ENCODE results near the gene SPSB2. TPM values are rescaled to one million over a fixed set of nuclear protein-coding genes. Genes with fewer than 3 reads are reported as not detected.

The SPSB2 gene
- total and polyA plus RNA-seq, 8 donors = 5.1 to 24.0 (median 9.9) TPM; not detected in 1

DNA sequence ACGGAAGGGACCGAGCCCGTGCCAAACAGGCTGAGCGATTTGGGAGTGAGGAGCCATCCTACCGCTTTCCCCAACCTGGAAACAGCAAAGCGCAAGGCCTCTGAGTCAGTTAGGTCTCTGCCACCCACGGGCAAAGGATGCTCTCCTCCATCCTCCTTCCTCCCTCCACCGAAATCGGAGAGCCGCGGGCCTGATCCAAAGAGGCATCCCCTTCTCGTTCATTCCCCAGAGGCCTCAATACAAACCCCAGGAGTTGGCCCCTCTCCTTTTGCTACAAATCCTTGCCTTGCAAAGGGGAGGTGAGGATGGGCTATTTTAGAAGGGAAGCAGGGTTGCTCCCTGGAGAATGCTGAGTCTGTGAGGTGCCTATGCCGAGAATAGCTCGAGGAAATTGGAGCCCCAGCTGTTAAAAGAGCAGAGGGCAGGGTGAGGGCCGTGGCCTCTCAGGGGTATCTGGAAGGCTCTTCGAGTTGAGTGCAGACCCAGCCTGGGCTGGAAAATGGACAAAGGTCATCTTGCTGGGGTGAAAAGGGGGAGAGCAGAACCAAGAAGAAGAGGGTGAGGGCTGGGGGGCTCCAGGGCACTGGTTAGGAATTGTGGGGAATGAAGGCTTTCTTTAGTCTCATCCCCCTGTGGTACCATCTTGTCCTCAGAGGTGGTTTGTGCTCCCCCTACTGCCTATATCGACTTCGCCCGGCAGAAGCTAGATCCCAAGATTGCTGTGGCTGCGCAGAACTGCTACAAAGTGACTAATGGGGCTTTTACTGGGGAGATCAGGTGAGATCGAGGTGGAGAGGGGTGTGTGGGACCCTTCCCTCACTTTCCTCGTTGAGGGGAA lies 4.7 kb downstream of the SPSB2 start:
- WGBS, 5 donors = 5 to 10% (median 7%) methylated on average over 21 to 22 of the region's 22 CpGs
- DNase-seq = no peak
- peaks cover 36 to 54% (median 52%) of the 10 kb centered on the region in 4 donors for H3K36me3 ChIP-seq
- H3K27ac ChIP-seq = peak overlapping the region; percentile 97 to 99 (median 98)
- no peaks in the 10 kb centered on the region for H3K9me3 ChIP-seq
- TF ChIP-seq POLR2A (IDR thresholded peaks at IDR 0.05) (no peak), POLR2AphosphoS5 (IDR thresholded peaks at IDR 0.05) (no peak), EP300 (IDR thresholded peaks at IDR 0.05) (no peak)
- TF ChIP-seq, protein P1, sequence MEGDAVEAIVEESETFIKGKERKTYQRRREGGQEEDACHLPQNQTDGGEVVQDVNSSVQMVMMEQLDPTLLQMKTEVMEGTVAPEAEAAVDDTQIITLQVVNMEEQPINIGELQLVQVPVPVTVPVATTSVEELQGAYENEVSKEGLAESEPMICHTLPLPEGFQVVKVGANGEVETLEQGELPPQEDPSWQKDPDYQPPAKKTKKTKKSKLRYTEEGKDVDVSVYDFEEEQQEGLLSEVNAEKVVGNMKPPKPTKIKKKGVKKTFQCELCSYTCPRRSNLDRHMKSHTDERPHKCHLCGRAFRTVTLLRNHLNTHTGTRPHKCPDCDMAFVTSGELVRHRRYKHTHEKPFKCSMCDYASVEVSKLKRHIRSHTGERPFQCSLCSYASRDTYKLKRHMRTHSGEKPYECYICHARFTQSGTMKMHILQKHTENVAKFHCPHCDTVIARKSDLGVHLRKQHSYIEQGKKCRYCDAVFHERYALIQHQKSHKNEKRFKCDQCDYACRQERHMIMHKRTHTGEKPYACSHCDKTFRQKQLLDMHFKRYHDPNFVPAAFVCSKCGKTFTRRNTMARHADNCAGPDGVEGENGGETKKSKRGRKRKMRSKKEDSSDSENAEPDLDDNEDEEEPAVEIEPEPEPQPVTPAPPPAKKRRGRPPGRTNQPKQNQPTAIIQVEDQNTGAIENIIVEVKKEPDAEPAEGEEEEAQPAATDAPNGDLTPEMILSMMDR (IDR thresholded peaks at IDR 0.05) = no peak
- peaks cover 30 to 62% (median 58%) of the 10 kb centered on the region in 4 donors for H3K4me1 ChIP-seq
- intact Hi-C loops (cut with DNase I; ENCODE audit: low total_unique reads) = no loop called here
- H3K4me3 ChIP-seq = peak overlapping the region; percentile 81 to 100 (median 98)
- no peaks in the 10 kb centered on the region for H3K27me3 ChIP-seq

DNA sequence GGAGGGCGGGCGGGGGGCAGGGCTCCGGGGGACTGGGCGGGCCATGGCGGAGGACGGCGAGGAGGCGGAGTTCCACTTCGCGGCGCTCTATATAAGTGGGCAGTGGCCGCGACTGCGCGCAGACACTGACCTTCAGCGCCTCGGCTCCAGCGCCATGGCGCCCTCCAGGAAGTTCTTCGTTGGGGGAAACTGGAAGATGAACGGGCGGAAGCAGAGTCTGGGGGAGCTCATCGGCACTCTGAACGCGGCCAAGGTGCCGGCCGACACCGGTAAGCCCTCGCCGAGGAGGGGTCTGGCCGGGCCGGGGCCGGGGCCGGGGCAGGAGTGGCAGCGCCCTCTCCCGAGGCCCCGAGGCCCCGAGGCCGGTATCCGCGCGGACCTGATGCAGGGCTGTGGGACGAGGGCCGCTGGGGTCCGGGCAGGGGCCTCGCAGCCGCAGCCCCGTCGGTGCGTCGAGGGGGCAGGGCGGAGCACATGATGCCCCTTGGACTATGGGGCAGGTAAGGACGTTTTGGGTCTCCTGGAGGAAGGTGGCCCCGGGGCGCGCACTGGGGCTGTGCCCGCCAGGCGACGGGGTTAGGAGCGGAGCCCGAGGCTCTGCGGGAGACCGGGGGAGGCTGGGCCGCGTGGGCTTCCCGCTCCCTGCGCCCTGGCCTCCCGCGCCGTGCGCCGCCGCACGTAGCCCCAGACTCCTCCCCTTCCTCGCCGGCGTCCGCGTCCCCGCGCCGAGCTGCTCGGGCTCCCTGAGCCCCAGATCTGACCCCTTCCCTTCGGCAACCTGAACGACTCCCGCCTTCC lies 5.5 kb downstream of the SPSB2 start, which contains the start of gene TPI1:
Gene TPI1 (plus strand): TSS at position 119 of the 798 bp plus-strand sequence. CDS start 36 bp downstream, at position 155.
- intact Hi-C loops (cut with DNase I; ENCODE audit: low total_unique reads) = no loop called here
- H3K27ac ChIP-seq = peak within 1 kb of the TSS; percentile 97 to 99 (median 98)

DNA sequence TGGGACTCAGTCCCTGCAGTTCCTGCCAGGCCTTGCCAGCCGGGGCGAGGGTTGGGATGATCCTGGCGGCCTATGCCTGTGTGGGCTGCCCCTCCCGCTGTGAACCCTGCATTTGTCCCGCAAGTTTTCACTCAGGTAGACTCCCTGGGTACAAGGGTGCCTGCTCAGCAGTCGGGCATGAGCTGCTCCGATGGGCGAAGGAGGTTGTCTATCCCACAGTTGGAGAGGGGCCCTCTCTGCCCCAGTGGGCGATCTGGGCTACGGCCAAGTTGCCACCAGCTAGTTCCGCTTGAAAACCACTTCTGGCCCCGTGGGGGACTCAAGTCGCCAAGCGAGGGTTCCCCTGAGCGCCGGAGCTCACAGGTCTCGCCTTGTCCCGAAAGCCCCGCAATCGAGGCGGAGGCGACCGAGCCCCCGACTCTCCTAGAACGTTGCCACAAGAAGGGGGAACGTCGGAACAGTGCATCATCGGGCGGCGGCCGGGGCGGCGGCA lies 6.1 kb downstream of the SPSB2 start:
- Histone ChIP-seq H3K4me1 (peaks cover 27 to 54% (median 51%) of the 10 kb centered on the region in 4 donors), H3K4me3 (peak overlapping the region; percentile 81 to 100 (median 98)), H3K27me3 (no peaks in the 10 kb centered on the region), H3K36me3 (peaks cover 42 to 68% (median 66%) of the 10 kb centered on the region in 4 donors), H3K27ac (peak overlapping the region; percentile 84 to 99 (median 98)), H3K9me3 (no peaks in the 10 kb centered on the region)
- TF ChIP-seq POLR2A (IDR thresholded peaks at IDR 0.05) (no peak), EP300 (IDR thresholded peaks at IDR 0.05) (no peak), POLR2AphosphoS5 (IDR thresholded peaks at IDR 0.05) (no peak)
- TF ChIP-seq, protein P1 (IDR thresholded peaks at IDR 0.05) = no peak
- WGBS, 5 donors = 0 to 6% (median 2%) methylated on average over 5 to 33 of the region's 33 CpGs
- intact Hi-C loops (cut with DNase I; ENCODE audit: low total_unique reads) = no loop called here
- peak in 1 of 2 donors; percentile 38 for DNase-seq

More for the DNA sequence above, 5.5 kb downstream of the SPSB2 start, which contains the start of gene TPI1:
- no peaks in the 10 kb centered on the region for H3K27me3 ChIP-seq
- H3K9me3 ChIP-seq = no peaks in the 10 kb centered on the region
- H3K4me3 ChIP-seq = peak within 1 kb of the TSS; percentile 81 to 100 (median 98)
- 0 to 1% (median 0%) methylated on average over 31 to 86 of the region's 86 CpGs for WGBS, 5 donors
- H3K36me3 ChIP-seq = peaks cover 42 to 62% (median 60%) of the 10 kb centered on the region in 4 donors
- peaks cover 30 to 61% (median 56%) of the 10 kb centered on the region in 4 donors for H3K4me1 ChIP-seq
- peak; percentile 87 to 96 for DNase-seq
- TF ChIP-seq POLR2AphosphoS5 (IDR thresholded peaks at IDR 0.05) = peak; percentile 77 to 100 (median 100)
- no peak for TF ChIP-seq EP300 (IDR thresholded peaks at IDR 0.05)
- TF ChIP-seq, protein P1 (IDR thresholded peaks at IDR 0.05) = no peak
- peak in 2 of 4 donors; percentile 39 to 95 for TF ChIP-seq POLR2A (IDR thresholded peaks at IDR 0.05)
